Adrenal gland (tissue), 12 donors: ENCODE data around the gene OSER1. TPM values are rescaled to one million over a fixed set of nuclear protein-coding genes. Genes with fewer than 3 reads are reported as not detected.

Experiments
- DNase-seq, 7 donors: peaks; one replicate each; pipeline ENCODE4 v3.0.0-alpha.2; 2019 to 2020
- H3K27ac ChIP-seq, 5 donors: fragments of 200-600 bp; sonication (generic) in 4 of 5; 1 replicate in 3 of 5; 2 replicates in 2 of 5; pipeline versions ENCODE4 v1.5.1 to v1.8.0; 2016 to 2020; ENCODE audit warnings: mild to moderate bottlenecking in 1 of 5
- H3K27me3 ChIP-seq: fragments of 200-600 bp; 2 replicates; pipeline ENCODE4 v1.8.0; 2021
- H3K36me3 ChIP-seq, 2 donors: fragments of 200-600 bp; replicated peaks in 1 of 2; 1 replicate in 1 of 2; 2 replicates in 1 of 2; pipeline versions ENCODE4 v1.5.1 to v1.8.0; 2018 to 2022
- H3K4me1 ChIP-seq, 2 donors: fragments of 200-600 bp; replicated peaks in 1 of 2; 1 replicate in 1 of 2; 2 replicates in 1 of 2; pipeline versions ENCODE4 v1.5.1 to v1.8.0; 2018 to 2021
- H3K4me3 ChIP-seq, 4 donors: fragments of 200-600 bp; sonication (generic) in 3 of 4; one replicate each; pipeline ENCODE4 v1.5.1; 2016 to 2018
- H3K9me3 ChIP-seq, 3 donors: fragments of 200-600 bp; sonication (generic) in 1 of 3; replicated peaks in 1 of 3; 1 replicate in 2 of 3; 2 replicates in 1 of 3; pipeline versions ENCODE4 v1.5.1 to v1.8.0; 2016 to 2021
- CTCF ChIP-seq, 6 experiments: fragments of 450-650 bp in 4 of 6; fragments of 200-600 bp in 2 of 6; sonication (generic) in 1 of 6; IDR thresholded peaks; 1 replicate in 5 of 6; 2 replicates in 1 of 6; pipeline versions ENCODE4 v1.5.1 to v1.8.0; 2016 to 2021; ENCODE audit warnings: antibody characterized with exemption in 6 of 6, mild to moderate bottlenecking in 2 of 6, moderate library complexity in 1 of 6
- POLR2A ChIP-seq, 2 donors: fragments of 450-650 bp; IDR thresholded peaks; one replicate each; pipeline ENCODE4 v1.6.1; 2017; ENCODE audit warnings: antibody characterized with exemption in 2 of 2, mild to moderate bottlenecking in 2 of 2, moderate library complexity in 1 of 2
- WGBS, 4 donors: extraction: QIAGEN DNeasy Blood & Tissue Kit in 2 of 4; methylation state at CpG; one replicate each; pipeline versions ENCODE4 v1.1.5 to v1.1.7; 2013 to 2017; 5-methylcytosine and 5-hydroxymethylcytosine counted together
- intact Hi-C, 2 donors: fragments of 100-400 bp; cut with DNase I; formaldehyde crosslinking; loops; one replicate each; pipeline versions ENCODE4 v1.14.1 to v1.15.0; 2022 to 2023
- polyA plus RNA-seq, 3 donors: library from polyadenylated mRNA; stranded (reverse); fragments of 200-250 nt in 2 of 3; fragments of 350-450 nt in 1 of 3; fragmentation: Illumina TruSeq in 1 of 3; extraction: RNeasy Lipid Tissue Mini Kit (QIAGEN cat#74804) in 1 of 3; gene quantifications; one replicate each; pipeline ENCODE4 v1.2.3, GENCODE V29; 2013 to 2014
- total RNA-seq, 9 donors: library from RNA; depleted of rRNA in 4 of 9; stranded (reverse); fragments of >200 nt in 4 of 9; fragments of 120-200 nt in 1 of 9; fragmentation: NEBNext Ultra II Directional in 1 of 9; extraction: Animal tissue kit (Norgen Biotek cat#: 25700) in 1 of 9; gene quantifications; one replicate each; pipeline versions ENCODE4 v1.1.0 to v1.2.4, GENCODE V29; 2013 to 2023
- donor health status: healthy with polysubstance abuse.
- donor health status: Bipolar disorder and iron deficiency.
- donor health status: DM: yes; HTN: yes; CAD: no.
- donor health status: DM: no; HTN: no; CAD: no.
- donor health status: DM: no; HTN: no; CAD: no.
- donor health status: DM: yes; HTN: yes; CAD: no.

Gene OSER1
- total and polyA plus RNA-seq, 12 donors, result 19.5 to 46.7 (median 27.3) TPM

GRCh38 chr20:44160133-44160532 lies 50.4 kb downstream of the OSER1 start:
- Histone ChIP-seq H3K4me3 (no peak overlapping the region), H3K27ac (no peak overlapping the region), H3K9me3 (no peaks in the 10 kb centered on the region), H3K27me3 (no peaks in the 10 kb centered on the region), H3K4me1 (no peaks in the 10 kb centered on the region), H3K36me3 (no peaks in the 10 kb centered on the region)
- WGBS, 4 donors, result 51 to 69% (median 59%) methylated on average over 35 to 56 of the region's 56 CpGs
- no peak for DNase-seq
- intact Hi-C loops, result no loop called here
- TF ChIP-seq CTCF (IDR thresholded peaks at IDR 0.05) (no peak), POLR2A (IDR thresholded peaks at IDR 0.05) (no peak)

GRCh38 chr20:44159711-44160110 lies 50.9 kb downstream of the OSER1 start:
- no peaks in the 10 kb centered on the region for H3K27me3 ChIP-seq
- H3K27ac ChIP-seq, result no peak overlapping the region
- DNase-seq, result no peak
- intact Hi-C loops, result no loop called here
- H3K36me3 ChIP-seq, result no peaks in the 10 kb centered on the region
- 72 to 92% (median 75%) methylated on average over 23 to 50 of the region's 50 CpGs for WGBS, 4 donors
- no peak for TF ChIP-seq POLR2A (IDR thresholded peaks at IDR 0.05)
- no peak for TF ChIP-seq CTCF (IDR thresholded peaks at IDR 0.05)
- H3K9me3 ChIP-seq, result no peaks in the 10 kb centered on the region
- no peaks in the 10 kb centered on the region for H3K4me1 ChIP-seq
- H3K4me3 ChIP-seq, result no peak overlapping the region

- Histone ChIP-seq H3K4me1 (no peaks in the 10 kb centered on the region), H3K4me3 (no peak overlapping the region), H3K36me3 (no peaks in the 10 kb centered on the region), H3K27me3 (no peaks in the 10 kb centered on the region), H3K9me3 (no peaks in the 10 kb centered on the region), H3K27ac (no peak overlapping the region)
- WGBS, 4 donors, result 80 to 89% (median 86%) methylated on average over 2 of the region's 2 CpGs
- TF ChIP-seq POLR2A (IDR thresholded peaks at IDR 0.05), result no peak
- TF ChIP-seq CTCF (IDR thresholded peaks at IDR 0.05), result no peak
- intact Hi-C loops, result no loop called here
- DNase-seq, result no peak
Observed at GRCh38 chr20:44159125-44159524, 51.4 kb downstream of the OSER1 start.

GRCh38 chr20:44157061-44157460 lies 53.5 kb downstream of the OSER1 start:
- no peaks in the 10 kb centered on the region for H3K36me3 ChIP-seq
- no peak for TF ChIP-seq CTCF (IDR thresholded peaks at IDR 0.05)
- TF ChIP-seq POLR2A (IDR thresholded peaks at IDR 0.05), result no peak
- H3K27me3 ChIP-seq, result no peaks in the 10 kb centered on the region
- no peaks in the 10 kb centered on the region for H3K9me3 ChIP-seq
- intact Hi-C loops, result no loop called here
- 89 to 100% (median 94%) methylated on average over 4 to 5 of the region's 5 CpGs for WGBS, 4 donors
- H3K27ac ChIP-seq, result no peak overlapping the region
- H3K4me1 ChIP-seq, result no peaks in the 10 kb centered on the region
- H3K4me3 ChIP-seq, result no peak overlapping the region
- DNase-seq, result no peak
